A673 (cell line): ENCODE data around the gene FLVCR2.

Experiments
- CTCF ChIP-seq: fragments of 300-800, 200-600 bp; sonication (generic); conservative IDR thresholded peaks from 2 replicates; pipeline ENCODE4 v1.5.1; 2017; ENCODE audit warnings: low read depth, mild to moderate bottlenecking, antibody characterized with exemption, low read length, moderate library complexity, mixed read lengths
- EZH2 ChIP-seq: fragments of 200-600 bp; sonication (generic); IDR thresholded peaks from 2 replicates; pipeline ENCODE4 v1.6.1; 2017; ENCODE audit warnings: borderline replicate concordance, low read depth, mild to moderate bottlenecking, mixed read lengths, antibody characterized with exemption, low read length; ENCODE audit not compliant: poor library complexity, severe bottlenecking

DNA sequence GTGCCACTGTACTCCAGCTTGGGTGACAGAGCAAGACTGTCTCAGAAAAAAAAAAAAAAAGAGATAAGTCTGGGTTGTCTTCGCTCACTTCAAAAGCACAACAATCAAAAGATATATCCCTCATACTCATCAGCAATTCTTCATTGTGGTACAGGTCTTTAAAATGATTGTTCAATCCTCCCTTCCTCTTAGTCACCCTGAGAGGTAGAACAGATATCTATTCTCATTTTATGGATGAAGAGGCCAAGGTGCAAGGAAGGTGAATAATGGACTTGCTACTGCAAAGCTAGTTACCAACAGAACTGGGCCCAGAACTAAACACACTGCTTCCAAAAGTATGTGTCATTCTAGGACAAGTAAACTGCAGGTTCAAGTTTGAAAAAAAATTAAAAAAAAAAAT lies 75.1 kb downstream of the FLVCR2 start:
- no peak for TF ChIP-seq CTCF
- no peak for TF ChIP-seq EZH2
